Sigmoid colon (tissue), 7 donors: Measurements from ENCODE around the gene ARHGAP12. TPM values are rescaled to one million over a fixed set of nuclear protein-coding genes. Genes with fewer than 3 reads are reported as not detected.

Experiments used
- DNase-seq: peaks from one replicate; pipeline ENCODE4 v3.0.0-alpha.2; 2019
- H3K27ac ChIP-seq, 4 donors: fragments of 200-600 bp; sonication (generic); one replicate each; pipeline ENCODE4 v1.5.1; 2016 to 2019; ENCODE audit warnings: mild to moderate bottlenecking in 1 of 4
- H3K27me3 ChIP-seq, 3 donors: fragments of 200-600 bp; sonication (generic); one replicate each; pipeline ENCODE4 v1.5.1; 2019; ENCODE audit warnings: mild to moderate bottlenecking in 1 of 3
- H3K36me3 ChIP-seq, 4 donors: fragments of 200-600 bp; sonication (generic); one replicate each; pipeline ENCODE4 v1.5.1; 2016 to 2019
- H3K4me1 ChIP-seq, 4 donors: fragments of 200-600 bp; sonication (generic); one replicate each; pipeline ENCODE4 v1.5.1; 2017 to 2019
- H3K4me3 ChIP-seq, 4 donors: fragments of 200-600 bp; sonication (generic); one replicate each; pipeline ENCODE4 v1.5.1; 2017 to 2019; ENCODE audit warnings: mild to moderate bottlenecking in 2 of 4, moderate library complexity in 1 of 4
- H3K9me3 ChIP-seq, 4 donors: fragments of 200-600 bp in 3 of 4; sonication (generic) in 3 of 4; one replicate each; pipeline versions ENCODE4 v1.5.1 to v1.6.1; 2013 to 2019
- CTCF ChIP-seq, 4 experiments: fragments of 450-650 bp in 3 of 4; fragments of 200-600 bp in 1 of 4; IDR thresholded peaks; one replicate each; pipeline ENCODE4 v1.5.1; 2016 to 2019; ENCODE audit warnings: antibody characterized with exemption in 4 of 4, mild to moderate bottlenecking in 3 of 4, moderate library complexity in 2 of 4
- EP300 ChIP-seq, 4 donors: sonication (generic); formaldehyde crosslinking; IDR thresholded peaks; one replicate each; pipeline ENCODE4 v1.6.1; 2017; ENCODE audit warnings: antibody characterized with exemption in 4 of 4
- POLR2A ChIP-seq, 2 donors: fragments of 450-650 bp; IDR thresholded peaks; one replicate each; pipeline ENCODE4 v1.6.1; 2016; ENCODE audit warnings: antibody characterized with exemption in 2 of 2, mild to moderate bottlenecking in 2 of 2, moderate library complexity in 2 of 2
- POLR2AphosphoS5 ChIP-seq, 4 donors: sonication (generic); formaldehyde crosslinking; IDR thresholded peaks; one replicate each; pipeline ENCODE4 v1.6.1; 2017; ENCODE audit warnings: antibody characterized with exemption in 4 of 4
- WGBS, 2 donors: extraction: QIAGEN DNeasy Blood & Tissue Kit; methylation state at CpG; one replicate each; pipeline ENCODE4 v1.1.7; 2013; 5-methylcytosine and 5-hydroxymethylcytosine counted together
- intact Hi-C: fragments of 100-400 bp; cut with DNase I; formaldehyde crosslinking; loops from one replicate; pipeline ENCODE4 v1.15.1; 2023
- polyA plus RNA-seq, 3 donors: library from polyadenylated mRNA; stranded (reverse); fragments of 200-250 nt; gene quantifications; one replicate each; pipeline ENCODE4 v1.2.3, GENCODE V29; 2013
- total RNA-seq, 4 donors: library from RNA; depleted of rRNA; stranded (reverse); fragments of >200 nt; gene quantifications; one replicate each; pipeline ENCODE4 v1.1.0, GENCODE V29; 2016
- donor health status: healthy with polysubstance abuse.
- donor health status: Bipolar disorder and iron deficiency.
- donor health status: healthy.

ARHGAP12 gene
- total and polyA plus RNA-seq, 7 donors, result 14.1 to 90.5 (median 44.9) TPM

- WGBS, 2 donors, result 65 to 96% methylated on average over 2 of the region's 2 CpGs
- no peak for DNase-seq
- no peak overlapping the region for H3K4me3 ChIP-seq
- TF ChIP-seq POLR2A (IDR thresholded peaks at IDR 0.05), result no peak
- intact Hi-C loops, result no loop called here
- H3K4me1 ChIP-seq, result no peaks in the 10 kb centered on the region
- no peak overlapping the region for H3K27ac ChIP-seq
- peaks cover 0 to 2% (median 0%) of the 10 kb centered on the region in 4 donors for H3K9me3 ChIP-seq
- no peaks in the 10 kb centered on the region for H3K36me3 ChIP-seq
- H3K27me3 ChIP-seq, result no peaks in the 10 kb centered on the region
Observed at GRCh38 chr10:31954410-31955191, 26.0 kb upstream of the ARHGAP12 start.

GRCh38 chr10:31953480-31953879 lies 24.8 kb upstream of the ARHGAP12 start:
- Histone ChIP-seq H3K27ac (no peak overlapping the region), H3K4me1 (peaks cover 0 to 2% (median 0%) of the 10 kb centered on the region in 4 donors), H3K9me3 (peaks cover 0 to 2% (median 0%) of the 10 kb centered on the region in 4 donors), H3K36me3 (no peaks in the 10 kb centered on the region), H3K27me3 (no peaks in the 10 kb centered on the region), H3K4me3 (no peak overlapping the region)
- TF ChIP-seq CTCF (IDR thresholded peaks at IDR 0.05) (no peak), POLR2AphosphoS5 (IDR thresholded peaks at IDR 0.05) (no peak), EP300 (IDR thresholded peaks at IDR 0.05) (no peak), POLR2A (IDR thresholded peaks at IDR 0.05) (no peak)
- no peak for DNase-seq
- intact Hi-C loops, result no loop called here
- 54 to 71% methylated on average over 2 of the region's 2 CpGs for WGBS, 2 donors

- no peaks in the 10 kb centered on the region for H3K36me3 ChIP-seq
- no peak for DNase-seq
- no peak overlapping the region for H3K27ac ChIP-seq
- H3K4me3 ChIP-seq, result no peak overlapping the region
- H3K27me3 ChIP-seq, result no peaks in the 10 kb centered on the region
- TF ChIP-seq CTCF (IDR thresholded peaks at IDR 0.05) (no peak), POLR2AphosphoS5 (IDR thresholded peaks at IDR 0.05) (no peak), POLR2A (IDR thresholded peaks at IDR 0.05) (no peak), EP300 (IDR thresholded peaks at IDR 0.05) (no peak)
- intact Hi-C loops, result no loop called here
- H3K9me3 ChIP-seq, result peaks cover 0 to 2% (median 0%) of the 10 kb centered on the region in 4 donors
- H3K4me1 ChIP-seq, result peaks cover 0 to 6% (median 3%) of the 10 kb centered on the region in 4 donors
Observed at GRCh38 chr10:31953080-31953479, 24.4 kb upstream of the ARHGAP12 start.

GRCh38 chr10:31952066-31952465 lies 23.4 kb upstream of the ARHGAP12 start:
- no peaks in the 10 kb centered on the region for H3K36me3 ChIP-seq
- no peak for TF ChIP-seq POLR2A (IDR thresholded peaks at IDR 0.05)
- no peak for TF ChIP-seq POLR2AphosphoS5 (IDR thresholded peaks at IDR 0.05)
- TF ChIP-seq CTCF (IDR thresholded peaks at IDR 0.05), result no peak
- WGBS, 2 donors, result 30 to 45% methylated on average over 2 of the region's 2 CpGs
- intact Hi-C loops, result no loop called here
- H3K4me1 ChIP-seq, result peaks cover 0 to 15% (median 12%) of the 10 kb centered on the region in 4 donors
- H3K4me3 ChIP-seq, result no peak overlapping the region
- no peak overlapping the region for H3K27ac ChIP-seq
- DNase-seq, result no peak
- no peaks in the 10 kb centered on the region for H3K27me3 ChIP-seq
- peaks cover 0 to 2% (median 0%) of the 10 kb centered on the region in 4 donors for H3K9me3 ChIP-seq

GRCh38 chr10:31949266-31949665 lies 20.6 kb upstream of the ARHGAP12 start:
- peaks cover 0 to 32% (median 25%) of the 10 kb centered on the region in 4 donors for H3K4me1 ChIP-seq
- 91% methylated on average over 3 of the region's 3 CpGs for WGBS, 2 donors
- no peak for DNase-seq
- H3K27ac ChIP-seq, result no peak overlapping the region
- no peaks in the 10 kb centered on the region for H3K27me3 ChIP-seq
- no peak for TF ChIP-seq POLR2A (IDR thresholded peaks at IDR 0.05)
- no peak for TF ChIP-seq POLR2AphosphoS5 (IDR thresholded peaks at IDR 0.05)
- no peak for TF ChIP-seq CTCF (IDR thresholded peaks at IDR 0.05)
- no peak for TF ChIP-seq EP300 (IDR thresholded peaks at IDR 0.05)
- intact Hi-C loops, result no loop called here
- no peaks in the 10 kb centered on the region for H3K9me3 ChIP-seq
- no peak overlapping the region for H3K4me3 ChIP-seq
- H3K36me3 ChIP-seq, result no peaks in the 10 kb centered on the region
